Measurements from ENCODE around the gene CDA.
"Not testable (repeated sequence)": the region's sequence is repeated elsewhere in the genome, so short reads cannot be mapped to it uniquely, and the experiment has no call there.

The CDA gene

GRCh38 chr1:20586953-20587660 is 1.8 kb upstream of the CDA start:
- no peak for DNase-seq (ENCODE audit: low read depth in 2 of 2)

GRCh38 chr1:20587661-20588053 is 1.2 kb upstream of the CDA start:
- DNase-seq (ENCODE audit: low read depth in 2 of 2), result no peak

DNA sequence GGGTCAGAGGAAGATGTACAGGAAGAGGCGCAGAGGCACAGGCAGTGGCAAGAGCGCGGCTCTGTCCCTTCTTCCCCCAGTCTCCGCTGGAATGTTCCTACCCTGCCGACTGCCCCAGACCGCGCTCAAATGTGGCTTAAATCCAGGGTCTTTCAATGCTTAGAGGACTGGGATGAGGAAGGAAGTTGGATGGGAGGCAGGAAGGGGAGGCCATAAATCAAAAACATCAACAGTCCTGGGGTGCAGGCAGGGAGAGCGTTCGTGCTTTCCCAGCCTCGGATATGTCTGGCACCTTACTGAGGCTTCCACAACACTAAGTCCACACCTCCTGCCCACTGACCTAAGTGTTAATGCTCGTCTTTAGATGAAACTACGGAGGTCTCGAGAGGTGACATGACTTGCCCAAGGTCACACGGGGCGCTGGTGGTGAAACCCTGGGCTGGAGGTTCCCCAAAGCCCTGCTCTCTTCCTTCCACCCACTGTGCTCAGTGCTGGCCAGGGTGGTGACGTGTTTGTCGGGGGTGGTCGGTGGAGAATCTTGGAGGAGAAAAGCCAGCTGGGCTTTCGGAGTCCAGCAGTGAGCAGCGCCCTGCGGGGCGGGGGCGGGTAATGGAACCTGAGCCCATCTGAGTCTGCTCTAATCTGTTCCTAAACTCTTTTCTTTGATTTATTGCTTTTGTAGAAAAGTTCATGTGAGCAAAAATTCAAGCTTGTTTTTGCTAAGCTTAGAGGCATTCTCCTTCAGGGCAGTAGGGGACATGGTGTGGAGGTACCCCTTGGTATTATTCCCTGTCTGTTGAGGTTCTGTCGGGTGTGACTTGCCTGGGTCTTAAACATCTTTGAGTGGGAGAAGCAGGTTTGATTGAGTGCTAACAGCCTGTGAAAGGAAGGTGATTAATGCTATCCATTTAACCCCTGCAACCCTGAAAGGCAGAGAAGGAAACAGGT is 708 bp downstream of the CDA start:
- DNase-seq (ENCODE audit: low read depth in 2 of 2), result no peak

DNA sequence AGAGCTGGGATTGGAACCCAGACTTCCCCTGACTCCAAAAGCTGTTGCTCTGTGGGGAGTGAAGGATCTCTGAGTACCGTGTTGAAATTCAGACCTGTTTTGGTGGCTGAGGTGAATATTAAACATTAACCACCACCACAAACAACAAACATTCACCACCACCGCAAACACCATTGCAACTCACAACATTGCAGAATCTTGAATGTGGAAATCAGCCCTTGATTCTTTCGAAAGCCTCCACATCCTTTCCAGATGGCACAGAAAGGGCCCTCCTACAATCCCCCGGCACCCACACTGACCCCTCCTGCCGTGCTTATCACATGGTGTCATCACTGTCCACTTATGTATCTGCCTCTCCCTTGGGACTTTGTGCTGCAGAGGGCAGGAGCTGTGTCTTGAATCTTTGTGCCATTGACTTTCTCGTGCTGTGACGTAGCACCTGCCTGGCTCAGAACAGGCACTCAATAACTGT is 1.4 kb downstream of the CDA start:
- no peak for DNase-seq (ENCODE audit: low read depth in 2 of 2)

- no peak for DNase-seq (ENCODE audit: low read depth in 2 of 2)
Observed at GRCh38 chr1:20593756-20594155, 4.9 kb downstream of the CDA start.

DNA sequence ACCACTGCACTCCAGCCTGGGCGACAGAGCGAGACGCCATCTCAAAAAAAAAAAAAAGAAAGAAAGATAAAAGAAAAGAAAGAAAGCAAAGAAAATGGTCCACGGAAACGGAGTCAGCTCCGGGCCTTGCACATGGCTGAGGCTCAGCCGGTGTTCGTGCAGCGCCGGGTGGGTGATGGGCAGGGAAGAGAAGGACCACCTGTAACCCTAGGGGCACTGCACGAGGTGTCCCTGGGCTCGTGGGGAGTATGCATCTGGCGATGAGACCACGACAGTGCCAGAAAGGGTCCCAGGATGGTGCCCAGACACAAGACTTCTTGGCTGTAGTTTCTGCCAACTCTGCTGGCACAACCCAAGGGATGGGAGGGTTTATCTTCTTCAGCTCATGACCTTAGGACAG is 5.8 kb downstream of the CDA start:
- no peak for DNase-seq (ENCODE audit: low read depth in 2 of 2)

DNA sequence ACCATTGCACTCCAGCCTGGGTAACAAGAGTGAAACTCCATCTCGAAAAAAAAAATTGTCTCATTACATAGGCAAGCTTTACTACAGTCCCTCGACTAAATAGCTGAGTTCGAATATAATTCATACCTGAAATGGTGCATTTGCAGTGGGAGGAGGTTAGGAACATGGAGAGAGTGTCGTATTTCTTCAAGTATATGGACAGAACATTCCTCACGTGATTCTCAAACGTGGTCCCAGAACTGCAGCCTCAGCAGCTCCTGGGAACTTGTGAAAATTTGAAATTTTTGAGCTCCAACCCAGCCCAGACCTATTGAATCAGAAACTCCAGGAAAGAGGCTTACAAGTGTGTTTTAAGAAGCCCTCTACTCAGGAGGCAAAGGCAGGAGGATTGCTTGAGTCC is 7.2 kb downstream of the CDA start:
- DNase-seq (ENCODE audit: low read depth in 2 of 2), result no peak

- DNase-seq (ENCODE audit: low read depth in 2 of 2), result no peak
Observed at GRCh38 chr1:20597650-20598049, 8.8 kb downstream of the CDA start.

DNA sequence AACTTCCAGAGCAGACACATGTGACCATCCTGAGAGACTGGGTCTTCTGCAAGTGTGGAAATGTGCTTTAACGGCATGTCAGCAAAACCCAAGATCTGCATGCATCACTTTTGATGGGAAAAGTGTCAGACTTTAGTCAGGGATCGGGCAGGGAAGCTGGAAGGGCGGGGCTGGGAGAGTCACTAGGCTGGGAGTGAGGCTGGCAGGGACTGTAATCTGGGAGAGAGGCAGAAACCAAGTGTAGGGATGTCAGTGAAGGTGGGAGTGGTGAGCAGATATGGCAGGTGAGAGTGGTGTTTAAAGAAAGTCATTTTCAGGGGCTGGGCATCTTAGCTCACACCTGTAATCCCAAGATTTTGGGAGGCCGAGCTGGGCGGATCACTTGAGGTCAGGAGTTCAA is 11.3 kb downstream of the CDA start:
- DNase-seq (ENCODE audit: low read depth in 2 of 2), result no peak

DNA sequence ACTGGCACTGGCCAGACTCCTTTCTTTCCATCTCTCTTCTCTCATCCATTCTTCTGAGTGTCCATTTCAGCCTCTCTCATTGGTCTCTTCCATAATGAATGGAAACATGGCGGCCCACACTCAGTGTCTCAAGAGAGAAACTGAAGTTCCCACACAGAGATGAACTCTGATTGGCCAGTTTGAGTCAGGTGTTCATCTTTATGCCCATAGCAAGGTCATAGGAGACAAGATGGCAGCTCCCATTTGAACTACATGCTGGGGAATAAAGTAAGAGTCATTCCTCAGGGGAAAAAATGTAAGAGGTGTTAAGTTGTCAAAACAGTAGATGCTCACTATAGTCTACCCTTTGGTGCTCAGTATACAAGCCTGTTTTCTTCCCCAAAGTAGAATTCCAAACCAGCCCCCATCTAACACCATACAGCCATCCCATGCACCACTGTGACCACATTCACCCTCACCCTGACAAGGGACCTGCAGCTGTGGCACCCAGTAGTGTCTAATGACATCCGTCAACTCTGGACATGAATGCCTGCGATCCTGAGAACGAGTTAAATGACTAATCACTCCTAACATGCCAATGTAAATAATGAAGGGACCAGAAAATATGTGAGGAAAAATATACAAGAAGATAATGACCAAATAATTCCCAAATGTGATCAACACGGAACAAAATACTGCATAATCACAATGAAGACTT is 12.4 kb downstream of the CDA start:
- no peak for DNase-seq (ENCODE audit: low read depth in 2 of 2)

DNA sequence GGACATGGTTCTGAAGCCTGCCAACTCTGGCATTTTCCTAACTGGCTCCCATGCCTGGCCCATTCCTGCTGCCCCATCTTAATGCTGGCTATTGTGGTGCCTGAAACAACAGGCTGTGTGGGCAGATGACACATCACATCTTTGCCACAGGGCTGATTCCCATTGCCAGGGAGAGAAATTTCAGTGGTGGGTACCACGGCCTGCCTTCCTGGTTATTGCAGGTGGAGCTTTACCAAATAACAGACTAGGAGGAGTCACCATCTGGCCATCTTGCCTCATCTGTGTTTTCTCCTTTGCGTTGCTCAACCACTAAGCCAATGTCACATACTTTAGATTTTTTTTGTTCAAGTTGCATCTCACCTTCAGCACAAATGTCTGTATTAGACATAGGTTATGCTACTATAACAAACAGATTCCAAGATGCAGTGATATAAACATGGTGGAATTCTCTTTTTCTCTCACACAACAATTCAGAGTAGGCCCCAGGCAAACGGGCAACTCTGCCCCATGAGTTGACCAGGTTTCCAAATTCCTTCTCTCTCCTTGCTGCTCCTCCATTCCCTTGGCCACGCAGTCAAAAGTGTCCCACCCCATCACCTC is 14.1 kb downstream of the CDA start:
- no peak for DNase-seq (ENCODE audit: low read depth in 2 of 2)

DNA sequence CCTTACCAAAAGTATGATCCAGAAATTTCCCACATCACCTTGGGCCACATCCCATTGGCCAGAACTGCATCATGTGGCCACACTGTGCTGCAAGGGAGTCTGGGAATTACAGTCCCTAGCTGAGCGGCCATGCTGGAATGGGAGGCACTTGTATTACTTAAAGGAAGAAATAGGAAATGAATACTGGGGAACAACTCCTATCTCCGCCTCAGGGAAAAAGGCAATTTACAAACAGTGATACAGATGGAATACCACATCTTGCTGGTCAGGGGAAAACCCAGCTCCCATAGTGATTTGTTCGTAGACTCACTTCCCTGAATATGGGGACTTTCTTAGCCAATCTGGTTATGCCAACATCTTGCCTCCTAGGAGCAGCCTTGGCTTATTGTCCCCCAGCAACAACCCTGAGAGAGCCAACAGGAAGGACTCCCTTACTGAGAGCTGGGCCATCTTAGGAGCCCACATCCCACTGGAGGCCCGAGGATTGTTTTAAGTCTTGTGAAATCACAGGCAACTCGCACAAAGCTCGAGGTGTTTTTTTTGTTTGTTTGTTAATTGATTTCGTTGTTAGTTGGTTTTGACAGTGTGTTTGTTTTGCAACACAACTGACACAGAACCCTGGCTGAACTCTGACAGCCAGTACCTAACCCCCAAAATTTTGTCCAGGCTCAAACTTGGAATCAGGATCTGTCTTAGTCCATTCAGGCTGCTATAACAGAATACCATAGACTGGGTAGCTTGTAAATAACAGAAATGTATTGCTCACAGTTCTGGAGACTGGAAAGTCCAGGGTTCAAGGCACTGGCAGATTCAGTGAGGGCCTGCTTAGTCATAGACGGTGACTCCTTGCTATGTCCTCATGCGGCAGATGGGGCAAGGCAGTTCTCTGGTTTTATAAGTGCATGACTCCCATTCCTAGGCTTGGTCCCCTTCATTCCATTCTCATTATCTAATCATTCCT is 14.9 kb downstream of the CDA start:
- DNase-seq (ENCODE audit: low read depth in 2 of 2), result no peak

DNA sequence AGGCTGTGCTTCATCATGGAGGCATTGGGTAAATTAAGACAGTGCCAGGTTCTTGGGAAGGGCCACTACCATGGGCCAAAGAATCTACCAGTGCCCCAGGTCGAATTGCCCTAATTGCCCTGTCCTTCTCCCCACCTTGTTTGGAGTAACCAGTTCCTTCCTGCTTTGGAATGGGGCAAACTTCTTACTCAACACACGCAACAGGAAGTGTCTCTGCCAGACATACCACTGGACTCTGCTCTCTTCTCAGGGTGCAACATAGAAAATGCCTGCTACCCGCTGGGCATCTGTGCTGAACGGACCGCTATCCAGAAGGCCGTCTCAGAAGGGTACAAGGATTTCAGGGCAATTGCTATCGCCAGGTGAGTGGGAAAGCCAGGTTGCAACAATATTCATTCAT is 15.8 kb downstream of the CDA start:
- DNase-seq (ENCODE audit: low read depth in 2 of 2), result no peak

DNA sequence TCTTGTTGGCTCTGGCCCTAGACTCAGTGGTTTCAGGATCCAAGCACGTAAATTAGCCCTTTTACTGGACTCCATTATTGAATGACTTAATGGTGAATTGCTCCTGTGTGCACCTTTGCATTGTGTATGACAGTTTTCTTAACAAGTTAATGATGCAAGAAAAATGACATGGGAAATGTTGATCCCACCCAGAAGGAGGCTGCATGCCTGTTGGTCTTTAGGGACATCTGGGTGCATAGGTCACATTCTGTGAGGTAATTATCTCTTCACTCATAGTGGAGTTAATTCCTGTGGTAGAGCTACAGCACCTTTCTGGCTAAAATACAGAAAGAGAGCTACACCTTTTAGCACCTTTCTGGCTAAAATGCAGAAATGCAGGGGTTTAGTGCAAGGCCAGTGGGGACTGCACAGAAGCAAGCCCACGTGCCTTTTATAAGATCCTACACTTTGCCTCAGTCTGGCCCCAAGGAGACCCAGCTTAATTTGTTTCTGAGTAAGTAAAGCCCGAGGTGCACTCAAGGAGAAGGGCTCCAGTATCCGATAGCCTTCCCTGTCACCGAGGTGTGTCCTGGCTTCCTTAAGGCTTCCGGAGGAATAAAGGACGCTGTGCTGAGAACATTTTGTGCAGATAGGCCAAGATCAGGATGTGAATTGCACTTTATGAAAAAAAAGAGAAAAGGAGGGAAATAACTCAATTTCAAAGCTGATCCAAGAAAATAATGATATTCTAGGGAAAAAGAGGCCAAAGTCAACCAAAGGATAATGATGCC is 18.1 kb downstream of the CDA start:
- DNase-seq (ENCODE audit: low read depth in 2 of 2), result not testable (repeated sequence)

- DNase-seq (ENCODE audit: low read depth in 2 of 2), result no peak
Observed at GRCh38 chr1:20609541-20609940, 20.6 kb downstream of the CDA start.

DNA sequence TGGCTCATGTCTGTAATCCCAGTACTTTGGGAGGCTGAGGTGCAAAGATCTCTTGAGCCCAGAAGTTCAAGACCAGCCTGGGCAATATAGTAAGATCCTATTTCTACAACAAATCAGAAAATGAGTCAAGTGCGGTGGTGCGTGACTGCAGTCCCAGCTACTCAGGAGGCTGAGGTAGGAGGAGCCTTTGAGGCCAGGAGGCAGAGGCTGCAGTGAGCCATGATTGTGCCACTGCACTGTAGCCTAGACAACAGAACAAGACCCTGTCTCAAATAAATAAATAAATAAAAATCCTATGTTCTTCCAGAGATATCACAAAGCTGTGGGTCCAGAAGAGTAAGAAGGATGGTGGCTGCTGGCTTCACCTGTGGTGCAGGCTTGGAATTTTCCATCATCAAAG is 22.1 kb downstream of the CDA start:
- no peak for DNase-seq (ENCODE audit: low read depth in 2 of 2)

GRCh38 chr1:20611652-20612051 is 22.8 kb downstream of the CDA start:
- no peak for DNase-seq (ENCODE audit: low read depth in 2 of 2)

GRCh38 chr1:20612221-20612746 is 23.4 kb downstream of the CDA start:
- DNase-seq (ENCODE audit: low read depth in 2 of 2), result no peak

DNA sequence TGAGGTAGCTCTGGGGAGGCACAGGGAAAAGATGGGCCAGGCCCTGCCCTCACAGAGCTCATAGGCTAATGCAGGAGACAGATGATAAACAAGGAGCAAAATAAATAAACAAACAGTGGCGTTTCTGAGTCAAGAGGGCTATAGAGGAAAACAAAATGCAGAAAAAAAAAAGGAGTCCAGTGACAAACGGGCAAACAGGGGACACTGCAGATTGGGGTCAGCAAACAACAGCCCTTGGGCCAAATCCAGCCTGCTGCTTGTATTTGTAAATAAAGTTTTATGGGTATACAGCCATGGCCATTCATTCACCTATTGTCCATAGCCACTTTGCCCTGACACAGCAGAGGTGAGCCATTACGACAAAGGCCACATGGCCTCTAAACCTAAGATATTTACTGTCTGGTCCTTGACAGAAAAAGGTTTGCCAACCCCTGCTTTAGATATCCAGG is 25.3 kb downstream of the CDA start:
- no peak for DNase-seq (ENCODE audit: low read depth in 2 of 2)

All from stimulated activated CD4-positive, alpha-beta T cell treated with anti-CD3 and anti-CD28 coated beads, Interleukin-1b, Interleukin-23, amount 100 ng/mL, for 1 hour (primary cell).